HepG2 (cell line): ENCODE results near the gene PEX3. TPM values are rescaled to one million over a fixed set of nuclear protein-coding genes. Genes with fewer than 3 reads are reported as not detected.

Source experiments
- ATAC-seq: fragments of 200-7000 bp; cut with Tn5 transposase; 3 replicates; pipeline ENCODE4 v1.9.1; 2020; ENCODE audit warnings: mild to moderate bottlenecking, moderate library complexity
- BruUV-seq: library from RNA; stranded (reverse); fragments of 400-500 nt; replicated peaks from 2 replicates; lab custom pipeline; 2021; lab: Mats Ljungman, UMichigan
- CTCF ChIA-PET: fragments of 300-600 bp; formaldehyde crosslinking; extraction: SDS; loops from one replicate; lab custom pipeline; 2021; ENCODE audit warnings: low total read pairs, inconsistent platforms, low intra/inter-chr PET ratio; lab: Yijun Ruan, JAX
- POLR2A ChIA-PET: fragments of 350-600 bp; sonication (Branson Sonifier 250); formaldehyde crosslinking; loops from one replicate; lab custom pipeline; 2020; ENCODE audit warnings: antibody characterized with exemption, inconsistent platforms; lab: Yijun Ruan, JAX
- DNase-seq: peaks from one replicate; pipeline ENCODE4 v3.0.0-alpha.2; 2015; ENCODE audit warnings: low spot score
- FAIRE-seq: peaks from 3 replicates; lab custom pipeline; 2011; peaks lifted over from hg19 to GRCh38; lab: Jason Lieb, UNC
- H2AFZ ChIP-seq: one replicate; pipeline ENCODE4 v1.6.1; 2011; ENCODE audit warnings: low read length, inconsistent platforms
- H3K27ac ChIP-seq: fragments of 300-600 bp; 3 replicates; pipeline ENCODE4 v1.8.0; 2011; ENCODE audit warnings: mixed run types, mild to moderate bottlenecking, mixed read lengths, low read length, inconsistent platforms; ENCODE audit not compliant: insufficient read depth; ENCODE audit errors: extremely low read length
- H3K27me3 ChIP-seq, 2 experiments: fragments of 200-600 bp in 1 of 2; 2 replicates in 1 of 2; 3 replicates in 1 of 2; pipeline versions ENCODE4 v1.6.0 to v1.8.0; 2011; ENCODE audit warnings: low read length in 2 of 2, mild to moderate bottlenecking in 2 of 2, moderate library complexity in 2 of 2, inconsistent platforms in 1 of 2; ENCODE audit not compliant: insufficient read depth in 2 of 2, control insufficient read depth in 1 of 2
- H3K36me3 ChIP-seq, 2 experiments: fragments of 200-600 bp in 1 of 2; replicated peaks in 1 of 2; 2 replicates in 1 of 2; 3 replicates in 1 of 2; pipeline versions ENCODE4 v1.5.1 to v1.8.0; 2011; ENCODE audit warnings: low read length in 2 of 2, inconsistent platforms in 1 of 2; ENCODE audit not compliant: insufficient read depth in 2 of 2, control insufficient read depth in 1 of 2
- H3K4me1 ChIP-seq: 2 replicates; pipeline ENCODE4 v1.5.1; 2012; ENCODE audit warnings: low read length, inconsistent platforms; ENCODE audit not compliant: insufficient read depth
- H3K4me2 ChIP-seq: 2 replicates; pipeline ENCODE4 v1.6.0; 2011; ENCODE audit warnings: low read depth, low read length, inconsistent platforms
- H3K4me3 ChIP-seq, 3 experiments: fragments of 200-600 bp in 1 of 3; sonication (generic), shearing (Covaris generic) in 1 of 3; replicated peaks in 1 of 3; 2 replicates each; pipeline ENCODE4 v1.5.1; 2011 to 2016; ENCODE audit warnings: low read length in 3 of 3, inconsistent platforms in 2 of 3, low read depth in 2 of 3, mild to moderate bottlenecking in 2 of 3, control low read depth in 1 of 3, mixed read lengths in 1 of 3; ENCODE audit not compliant: insufficient read depth in 1 of 3
- H3K79me2 ChIP-seq: one replicate; pipeline ENCODE4 v1.6.1; 2011; ENCODE audit warnings: low read length, inconsistent platforms; ENCODE audit not compliant: insufficient read depth
- H3K9ac ChIP-seq: 2 replicates; pipeline ENCODE4 v1.6.0; 2011; ENCODE audit warnings: mild to moderate bottlenecking, low read depth, low read length, inconsistent platforms; ENCODE audit not compliant: insufficient read depth
- H3K9me3 ChIP-seq: 2 replicates; pipeline ENCODE4 v1.5.1; 2012; ENCODE audit warnings: mild to moderate bottlenecking, low read length
- H4K20me1 ChIP-seq: 2 replicates; pipeline ENCODE4 v1.6.0; 2011; ENCODE audit warnings: inconsistent platforms, mild to moderate bottlenecking, low read length, moderate library complexity; ENCODE audit not compliant: insufficient read depth
- CHD4 ChIP-seq: fragments of 200-600 bp; sonication (generic); IDR thresholded peaks from 2 replicates; pipeline ENCODE4 v1.7.0; 2017; ENCODE audit warnings: mild to moderate bottlenecking, low read length, borderline replicate concordance
- HNF4G ChIP-seq, 2 experiments: sonication (generic) in 1 of 2; formaldehyde crosslinking in 1 of 2; IDR thresholded peaks; 2 replicates each; pipeline versions ENCODE4 v1.4.0 to v1.6.1; 2011 to 2020; ENCODE audit warnings: borderline replicate concordance in 2 of 2, low read depth in 2 of 2, mild to moderate bottlenecking in 2 of 2, low read length in 1 of 2, missing genetic modification reagents in 1 of 2, moderate library complexity in 1 of 2
- KDM1A ChIP-seq: IDR thresholded peaks from 2 replicates; pipeline ENCODE4 v1.6.1; 2016; ENCODE audit warnings: missing compliant biosample characterization
- KDM5B ChIP-seq: sonication (generic); formaldehyde crosslinking; IDR thresholded peaks from 2 replicates; pipeline ENCODE4 v1.4.0; 2020; ENCODE audit warnings: missing genetic modification reagents, mild to moderate bottlenecking, borderline replicate concordance
- PAWR ChIP-seq: sonication (generic); formaldehyde crosslinking; IDR thresholded peaks from 2 replicates; pipeline ENCODE4 v1.4.0; 2020; ENCODE audit warnings: missing genetic modification reagents, mild to moderate bottlenecking, borderline replicate concordance
- RCOR2 ChIP-seq: IDR thresholded peaks from 2 replicates; pipeline ENCODE4 v1.6.1; 2016; ENCODE audit warnings: missing biosample characterization, missing genetic modification reagents
- TFE3 ChIP-seq: IDR thresholded peaks from 2 replicates; pipeline ENCODE4 v1.6.1; 2016
- TRIM22 ChIP-seq: fragments of 450-650 bp; IDR thresholded peaks from 2 replicates; pipeline ENCODE4 v1.6.1; 2017
- ZNF547 ChIP-seq: sonication (generic); formaldehyde crosslinking; IDR thresholded peaks from 2 replicates; pipeline ENCODE4 v1.5.1; 2020; ENCODE audit warnings: mild to moderate bottlenecking, missing genetic modification reagents
- ZNF577 ChIP-seq: sonication (generic); formaldehyde crosslinking; IDR thresholded peaks from 2 replicates; pipeline ENCODE4 v1.4.0; 2020; ENCODE audit warnings: mild to moderate bottlenecking, low read depth, missing genetic modification reagents, borderline replicate concordance
- WGBS: methylation state at CpG from one replicate; pipeline ENCODE4 v1.1.6; 2017; ENCODE audit warnings: low lambda C conversion rate; 5-methylcytosine and 5-hydroxymethylcytosine counted together
- in situ Hi-C: cut with HindIII; loops from 2 replicates; pipeline ENCODE4 v1.10.0; 2017; ENCODE audit warnings: low pct_unique_long_range_greater_than_20kb; ENCODE audit not compliant: extremely low pct_ligation_motif_present
- intact Hi-C: fragments of 100-400 bp; cut with micrococcal nuclease; formaldehyde crosslinking; loops from one replicate; pipeline ENCODE4 v1.10.0; 2022; ENCODE audit not compliant: unreplicated experiment
- polyA plus RNA-seq, 8 experiments: library from polyadenylated mRNA; depleted of rRNA in 3 of 8; stranded (reverse) in 7 of 8; unstranded in 1 of 8; fragments of >200 nt; fragmentation: Illumina TruSeq in 4 of 8; extraction: Trizol in 4 of 8; gene quantifications; 2 replicates each; pipeline versions ENCODE4 v1.2.1 to v1.2.3, GENCODE V29; 2011 to 2016; ENCODE audit warnings: low read depth in 4 of 8, missing spikeins in 1 of 8, mixed read lengths in 1 of 8; ENCODE audit not compliant: insufficient read depth in 1 of 8
- total RNA-seq, 5 experiments: library from RNA; depleted of rRNA; stranded (reverse); fragments of >200 nt; fragmentation: Illumina TruSeq; extraction: Trizol; gene quantifications; 2 replicates each; pipeline ENCODE4 v1.2.3, GENCODE V29; 2016; ENCODE audit warnings: low read depth in 1 of 5
- TF ChIP-seq, protein P1 (sequence below): sonication (generic); formaldehyde crosslinking; IDR thresholded peaks from 2 replicates; pipeline ENCODE4 v1.8.0; 2022; ENCODE audit warnings: mild to moderate bottlenecking, missing genetic modification reagents, moderate library complexity
- TF ChIP-seq, protein P2 (sequence below): sonication (generic); formaldehyde crosslinking; IDR thresholded peaks from 2 replicates; pipeline ENCODE4 v1.4.0; 2020; ENCODE audit warnings: missing genetic modification reagents, borderline replicate concordance

PEX3 gene
- total and polyA plus RNA-seq, 2 of the 13 experiments (the other 11 are each of a cell fraction or from before 2014, with no cell fraction given) = 30.9 to 40.8 TPM

- H3K79me2 ChIP-seq = no peaks in the 10 kb centered on the region
- ATAC-seq (no peak), FAIRE-seq (no peak), DNase-seq (no peak)
- intact Hi-C loops = no loop called here
- no peaks in the 10 kb centered on the region for H3K36me3 ChIP-seq
- BruUV-seq = no TSS peak
- H3K9ac ChIP-seq = no peak overlapping the region
- no peak overlapping the region for H3K27ac ChIP-seq
- ChIA-PET POLR2A (no interaction called here), CTCF (no interaction called here)
- H3K27me3 ChIP-seq = no peaks in the 10 kb centered on the region
- no peaks in the 10 kb centered on the region for H4K20me1 ChIP-seq
- peaks cover 42% of the 10 kb centered on the region for H3K4me1 ChIP-seq
- TF ChIP-seq KDM5B (CRISPR knock-in tag) (no peak), ZNF577 (CRISPR knock-in tag) (no peak), TRIM22 (no peak)
- in situ Hi-C loops = no loop called here
- H3K9me3 ChIP-seq = no peaks in the 10 kb centered on the region
- WGBS = 96% methylated on average over 3 of the region's 3 CpGs
- no peak overlapping the region for H2AFZ ChIP-seq
- no peak overlapping the region for H3K4me2 ChIP-seq
- no peak overlapping the region for H3K4me3 ChIP-seq
These were observed 43.9 kb upstream of the PEX3 start for GRCh38 chr6:143406673-143407072.

DNA sequence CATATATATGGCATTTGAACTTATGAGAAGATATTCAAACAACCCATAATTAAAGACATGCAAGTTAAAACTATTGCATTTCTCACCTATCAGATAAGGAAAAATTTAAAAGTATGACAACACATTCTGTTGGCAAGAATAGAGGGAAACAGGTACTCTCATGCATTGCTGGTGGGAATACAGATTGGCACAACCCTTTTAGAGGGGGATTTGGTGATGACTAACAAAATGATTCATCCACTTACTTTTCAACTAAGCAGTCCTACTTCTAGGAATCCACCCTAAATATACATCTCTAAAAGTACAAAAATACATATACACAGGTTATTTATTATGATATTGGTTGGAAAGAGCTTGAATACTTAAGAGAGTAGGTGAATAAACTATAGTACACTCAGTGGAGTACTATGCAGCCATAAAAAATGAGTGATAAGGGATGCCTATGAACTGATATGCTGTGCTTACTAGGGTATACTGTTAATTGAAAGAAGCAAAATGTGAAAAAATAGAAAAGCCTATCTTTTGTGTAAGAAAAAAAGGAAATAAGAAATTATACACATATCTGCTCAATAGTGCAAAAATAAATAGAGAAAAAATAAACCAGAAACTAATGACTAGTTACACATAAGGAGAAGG, 42.3 kb upstream of the PEX3 start:
- intact Hi-C loops = no loop called here
- Histone ChIP-seq H3K4me1 (peaks cover 53% of the 10 kb centered on the region), H2AFZ (no peak overlapping the region), H3K9me3 (no peaks in the 10 kb centered on the region), H3K79me2 (no peaks in the 10 kb centered on the region), H3K27ac (peak overlapping the region; percentile 77), H3K4me3 (no peak overlapping the region), H3K4me2 (no peak overlapping the region), H3K9ac (no peak overlapping the region), H4K20me1 (no peaks in the 10 kb centered on the region), H3K36me3 (no peaks in the 10 kb centered on the region), H3K27me3 (no peaks in the 10 kb centered on the region)
- FAIRE-seq (no peak), ATAC-seq (no peak), DNase-seq (no peak)
- in situ Hi-C loops = no loop called here
- CTCF ChIA-PET = no interaction called here
- BruUV-seq = no TSS peak
- POLR2A ChIA-PET = no interaction called here
- TF ChIP-seq ZNF547 (CRISPR knock-in tag) = no peak
- TF ChIP-seq HNF4G (IDR thresholded peaks at IDR 0.05; ENCODE audit: borderline replicate concordance, low read depth, low read length) = no peak
- no peak for TF ChIP-seq HNF4G (CRISPR knock-in tag; IDR thresholded peaks at IDR 0.05; ENCODE audit: borderline replicate concordance, low read depth)
- TF ChIP-seq, protein P1, sequence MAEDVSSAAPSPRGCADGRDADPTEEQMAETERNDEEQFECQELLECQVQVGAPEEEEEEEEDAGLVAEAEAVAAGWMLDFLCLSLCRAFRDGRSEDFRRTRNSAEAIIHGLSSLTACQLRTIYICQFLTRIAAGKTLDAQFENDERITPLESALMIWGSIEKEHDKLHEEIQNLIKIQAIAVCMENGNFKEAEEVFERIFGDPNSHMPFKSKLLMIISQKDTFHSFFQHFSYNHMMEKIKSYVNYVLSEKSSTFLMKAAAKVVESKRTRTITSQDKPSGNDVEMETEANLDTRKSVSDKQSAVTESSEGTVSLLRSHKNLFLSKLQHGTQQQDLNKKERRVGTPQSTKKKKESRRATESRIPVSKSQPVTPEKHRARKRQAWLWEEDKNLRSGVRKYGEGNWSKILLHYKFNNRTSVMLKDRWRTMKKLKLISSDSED = no peak
- TF ChIP-seq TFE3 (CRISPR knock-in tag) = no peak
- TF ChIP-seq PAWR (CRISPR knock-in tag) = no peak
- TF ChIP-seq, protein P2, sequence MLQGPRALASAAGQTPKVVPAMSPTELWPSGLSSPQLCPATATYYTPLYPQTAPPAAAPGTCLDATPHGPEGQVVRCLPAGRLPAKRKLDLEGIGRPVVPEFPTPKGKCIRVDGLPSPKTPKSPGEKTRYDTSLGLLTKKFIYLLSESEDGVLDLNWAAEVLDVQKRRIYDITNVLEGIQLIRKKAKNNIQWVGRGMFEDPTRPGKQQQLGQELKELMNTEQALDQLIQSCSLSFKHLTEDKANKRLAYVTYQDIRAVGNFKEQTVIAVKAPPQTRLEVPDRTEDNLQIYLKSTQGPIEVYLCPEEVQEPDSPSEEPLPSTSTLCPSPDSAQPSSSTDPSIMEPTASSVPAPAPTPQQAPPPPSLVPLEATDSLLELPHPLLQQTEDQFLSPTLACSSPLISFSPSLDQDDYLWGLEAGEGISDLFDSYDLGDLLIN (CRISPR knock-in tag) = no peak
- TF ChIP-seq CHD4 = peak; percentile 86; the same call in 1 of the 2 replicates
- TF ChIP-seq RCOR2 (CRISPR knock-in tag) = peak; percentile 56; the same call in 1 of the 2 replicates
- peak; percentile 16; the same call in 1 of the 2 replicates for TF ChIP-seq KDM1A (CRISPR knock-in tag)
